Colonic mucosa (tissue), 4 donors: ENCODE measurements around the gene ZCCHC8. TPM values are rescaled to one million over a fixed set of nuclear protein-coding genes. Genes with fewer than 3 reads are reported as not detected.

ENCODE experiments used
- DNase-seq: peaks from one replicate; pipeline ENCODE4 v3.0.0-alpha.2; 2020
- H3K27ac ChIP-seq: fragments of 200-600 bp; one replicate; pipeline ENCODE4 v1.8.0; 2021
- H3K27me3 ChIP-seq: fragments of 200-600 bp; one replicate; pipeline ENCODE4 v1.8.0; 2021
- H3K36me3 ChIP-seq: fragments of 200-600 bp; one replicate; pipeline ENCODE4 v1.8.0; 2021
- H3K4me1 ChIP-seq: fragments of 200-600 bp; one replicate; pipeline ENCODE4 v1.8.0; 2021; ENCODE audit warnings: mild to moderate bottlenecking
- H3K4me3 ChIP-seq: fragments of 200-600 bp; one replicate; pipeline ENCODE4 v1.8.0; 2021
- H3K9ac ChIP-seq, 2 donors: one replicate each; pipeline ENCODE4 v1.7.0; 2013; ENCODE audit warnings: control low read depth in 2 of 2, low read depth in 2 of 2, low read length in 2 of 2
- H3K9me3 ChIP-seq: fragments of 200-600 bp; one replicate; pipeline ENCODE4 v1.8.0; 2021
- intact Hi-C: fragments of 100-400 bp; cut with DNase I; formaldehyde crosslinking; loops from one replicate; pipeline ENCODE4 v1.14.1; 2022
- total RNA-seq, 2 donors: library from RNA; stranded (reverse); fragmentation: NEBNext Ultra II Directional in 1 of 2; extraction: Animal tissue kit (Norgen Biotek cat#: 25700) in 1 of 2; gene quantifications; one replicate each; pipeline ENCODE4 v1.2.1, GENCODE V29; 2021
- TF ChIP-seq, protein P1 (sequence below): fragments of 200-600 bp; IDR thresholded peaks from one replicate; pipeline ENCODE4 v1.8.0; 2022; ENCODE audit warnings: antibody characterized with exemption, mild to moderate bottlenecking
- donor health status: healthy.
- donor health status: DM: no; HTN: no; CAD: no.
- donor health status: DM: no; HTN: no; CAD: no.

Gene ZCCHC8
- total RNA-seq, 2 donors from 2014 or later = 17.7 to 20.3 TPM

DNA sequence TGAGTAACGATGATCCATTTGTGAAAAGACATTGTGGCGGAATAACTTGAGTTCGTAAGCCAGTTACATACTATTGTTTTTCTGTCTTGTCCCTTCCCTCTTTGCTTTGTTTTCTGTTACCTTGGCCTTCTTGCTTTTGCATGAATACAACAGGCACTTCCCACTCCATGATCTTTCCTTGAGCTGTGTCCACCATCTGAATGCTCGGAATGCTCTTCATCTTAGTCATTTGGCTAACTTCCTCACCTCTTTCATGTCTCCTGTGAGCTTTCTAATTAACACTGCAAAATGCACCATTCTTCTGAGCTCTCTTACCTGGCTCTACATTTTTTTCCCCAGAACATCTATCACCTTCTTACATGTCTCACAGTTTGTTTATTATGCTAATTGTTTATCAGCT lies 36.3 kb upstream of the ZCCHC8 start:
- Histone ChIP-seq H3K4me1 (no peaks in the 10 kb centered on the region), H3K27me3 (no peaks in the 10 kb centered on the region), H3K4me3 (no peak overlapping the region), H3K36me3 (no peaks in the 10 kb centered on the region), H3K27ac (no peak overlapping the region), H3K9ac (no peak overlapping the region), H3K9me3 (no peaks in the 10 kb centered on the region)
- no peak for DNase-seq
- TF ChIP-seq, protein P1, sequence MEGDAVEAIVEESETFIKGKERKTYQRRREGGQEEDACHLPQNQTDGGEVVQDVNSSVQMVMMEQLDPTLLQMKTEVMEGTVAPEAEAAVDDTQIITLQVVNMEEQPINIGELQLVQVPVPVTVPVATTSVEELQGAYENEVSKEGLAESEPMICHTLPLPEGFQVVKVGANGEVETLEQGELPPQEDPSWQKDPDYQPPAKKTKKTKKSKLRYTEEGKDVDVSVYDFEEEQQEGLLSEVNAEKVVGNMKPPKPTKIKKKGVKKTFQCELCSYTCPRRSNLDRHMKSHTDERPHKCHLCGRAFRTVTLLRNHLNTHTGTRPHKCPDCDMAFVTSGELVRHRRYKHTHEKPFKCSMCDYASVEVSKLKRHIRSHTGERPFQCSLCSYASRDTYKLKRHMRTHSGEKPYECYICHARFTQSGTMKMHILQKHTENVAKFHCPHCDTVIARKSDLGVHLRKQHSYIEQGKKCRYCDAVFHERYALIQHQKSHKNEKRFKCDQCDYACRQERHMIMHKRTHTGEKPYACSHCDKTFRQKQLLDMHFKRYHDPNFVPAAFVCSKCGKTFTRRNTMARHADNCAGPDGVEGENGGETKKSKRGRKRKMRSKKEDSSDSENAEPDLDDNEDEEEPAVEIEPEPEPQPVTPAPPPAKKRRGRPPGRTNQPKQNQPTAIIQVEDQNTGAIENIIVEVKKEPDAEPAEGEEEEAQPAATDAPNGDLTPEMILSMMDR = no peak
- intact Hi-C loops = no loop called here

DNA sequence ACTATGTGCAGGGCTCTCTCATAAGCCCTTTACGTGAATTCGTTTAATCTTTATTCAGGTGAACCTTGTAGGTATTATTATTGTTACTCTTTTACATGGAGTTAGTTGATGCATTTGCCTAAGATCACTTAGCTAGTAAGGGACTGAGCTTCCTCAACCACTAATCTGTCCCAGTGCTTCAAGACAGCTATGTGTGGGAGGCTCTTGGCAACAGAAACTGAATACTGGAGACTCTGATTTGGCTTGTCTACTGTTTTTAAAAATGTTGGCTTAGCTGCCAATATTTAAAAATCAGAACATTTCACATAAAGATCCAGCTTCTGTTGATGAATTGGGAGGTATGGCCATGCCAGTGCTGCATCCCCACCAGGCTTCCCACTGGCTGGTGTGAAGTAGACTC lies 33.1 kb upstream of the ZCCHC8 start:
- H3K27ac ChIP-seq = no peak overlapping the region
- intact Hi-C loops = no loop called here
- H3K4me3 ChIP-seq = no peak overlapping the region
- H3K9me3 ChIP-seq = no peaks in the 10 kb centered on the region
- DNase-seq = no peak
- no peaks in the 10 kb centered on the region for H3K4me1 ChIP-seq
- H3K9ac ChIP-seq = no peak overlapping the region
- TF ChIP-seq, protein P1 = no peak
- no peaks in the 10 kb centered on the region for H3K27me3 ChIP-seq
- no peaks in the 10 kb centered on the region for H3K36me3 ChIP-seq

DNA sequence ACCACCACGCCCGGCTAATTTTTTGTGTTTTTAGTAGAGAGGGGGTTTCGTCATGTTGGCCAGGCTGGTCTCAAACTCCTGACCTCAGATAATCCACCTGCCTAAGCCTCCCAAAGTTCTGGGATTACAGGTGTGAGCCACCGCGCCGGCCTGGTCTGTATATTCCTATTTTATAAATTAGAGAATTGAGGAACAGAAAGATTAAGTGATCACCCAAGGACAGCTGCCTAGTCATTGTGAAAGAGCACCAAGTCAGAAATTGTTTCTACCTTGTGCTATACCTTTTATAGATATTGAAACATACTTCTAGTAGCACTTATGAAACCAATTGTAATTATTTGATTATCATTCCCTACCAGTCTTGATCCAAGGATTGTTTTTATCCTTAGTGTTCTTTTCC lies 28.3 kb upstream of the ZCCHC8 start:
- no peaks in the 10 kb centered on the region for H3K36me3 ChIP-seq
- no peaks in the 10 kb centered on the region for H3K9me3 ChIP-seq
- DNase-seq = no peak
- H3K27ac ChIP-seq = no peak overlapping the region
- no peak overlapping the region for H3K4me3 ChIP-seq
- H3K27me3 ChIP-seq = no peaks in the 10 kb centered on the region
- no peak overlapping the region for H3K9ac ChIP-seq
- intact Hi-C loops = no loop called here
- peaks cover 10% of the 10 kb centered on the region for H3K4me1 ChIP-seq
- TF ChIP-seq, protein P1 = no peak

DNA sequence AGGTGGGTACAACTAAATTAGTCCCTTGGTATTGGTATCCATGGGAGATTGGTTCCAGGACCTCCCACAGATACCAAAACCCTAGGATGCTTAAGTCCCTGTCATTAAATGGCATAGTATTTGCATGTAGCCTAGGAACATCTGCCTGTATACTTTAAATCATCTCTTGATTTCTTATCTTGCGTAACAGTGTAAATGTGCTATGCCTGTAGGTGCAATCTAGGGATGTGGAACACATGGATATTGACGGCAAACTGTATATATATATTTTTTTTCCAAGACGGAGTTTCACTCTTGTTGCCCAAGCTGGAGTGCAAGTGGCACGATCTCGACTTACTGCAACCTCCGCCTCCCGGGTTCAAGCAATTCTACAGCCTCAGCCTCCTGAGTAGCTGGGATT lies 27.9 kb upstream of the ZCCHC8 start:
- intact Hi-C loops = no loop called here
- Histone ChIP-seq H3K9ac (no peak overlapping the region), H3K27me3 (no peaks in the 10 kb centered on the region), H3K36me3 (no peaks in the 10 kb centered on the region), H3K27ac (no peak overlapping the region), H3K4me1 (peaks cover 10% of the 10 kb centered on the region), H3K9me3 (no peaks in the 10 kb centered on the region), H3K4me3 (no peak overlapping the region)
- no peak for DNase-seq
- TF ChIP-seq, protein P1 = no peak

DNA sequence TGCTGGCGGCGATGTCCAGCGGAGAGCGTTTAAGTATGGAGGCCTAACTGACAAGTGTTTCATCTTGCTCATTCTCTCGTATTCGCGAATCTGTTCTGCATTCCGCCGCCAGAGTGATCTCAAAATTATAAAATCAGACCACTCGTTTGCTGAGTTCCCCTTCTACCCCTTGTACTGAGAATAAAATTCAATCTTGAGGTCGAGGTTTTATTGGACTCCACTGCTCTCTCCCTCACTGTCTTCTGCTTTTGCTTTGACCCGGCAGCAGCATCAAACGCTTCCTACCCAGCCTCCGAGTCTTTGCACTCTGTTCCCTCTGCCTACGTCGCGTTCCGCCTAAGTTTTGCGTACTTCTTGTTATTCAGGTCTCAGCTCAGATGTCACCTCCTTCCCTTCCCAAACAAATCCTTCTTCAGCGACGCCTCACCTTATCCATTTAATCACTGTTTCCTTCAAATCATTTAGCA lies 26.8 kb upstream of the ZCCHC8 start:
- H3K9ac ChIP-seq = peak overlapping the region; percentile 58 to 90
- TF ChIP-seq, protein P1 = no peak
- DNase-seq = peak; percentile 38
- peak overlapping the region; percentile 5 for H3K27ac ChIP-seq
- H3K4me3 ChIP-seq = peak overlapping the region; percentile 50
- no peaks in the 10 kb centered on the region for H3K36me3 ChIP-seq
- H3K27me3 ChIP-seq = no peaks in the 10 kb centered on the region
- H3K9me3 ChIP-seq = no peaks in the 10 kb centered on the region
- H3K4me1 ChIP-seq = peaks cover 10% of the 10 kb centered on the region
- intact Hi-C loops = no loop called here
